Measurements from ENCODE around the gene CHORDC1.
"Not testable (repeated sequence)": the region's sequence is repeated elsewhere in the genome, so short reads cannot be mapped to it uniquely, and the experiment has no call there.

The CHORDC1 gene

GRCh38 chr11:90208857-90209256 is 14.0 kb downstream of the CHORDC1 start:
- TF ChIP-seq TAF1 (IDR thresholded peaks at IDR 0.05; ENCODE audit: borderline replicate concordance, low read depth, low read length) (no peak), POLR2AphosphoS5 (IDR thresholded peaks at IDR 0.05; ENCODE audit: low read depth, low read length) (no peak), POLR2A (IDR thresholded peaks at IDR 0.05; ENCODE audit: low read depth, low read length) (no peak)
- no peak for FAIRE-seq
- DNase-seq (ENCODE audit: insufficient read length) = no peak

GRCh38 chr11:90207992-90208391 is 14.9 kb downstream of the CHORDC1 start:
- not testable (repeated sequence) for FAIRE-seq; DNase-seq (ENCODE audit: insufficient read length)

- DNase-seq (ENCODE audit: insufficient read length) = no peak
- peak; percentile 73 for FAIRE-seq
These were observed 17.8 kb downstream of the CHORDC1 start for GRCh38 chr11:90204832-90205646.

GRCh38 chr11:90204407-90204806 is 18.4 kb downstream of the CHORDC1 start:
- FAIRE-seq (no peak), DNase-seq (ENCODE audit: insufficient read length) (no peak)
- TF ChIP-seq POLR2AphosphoS5 (IDR thresholded peaks at IDR 0.05; ENCODE audit: low read depth, low read length) (no peak), TAF1 (IDR thresholded peaks at IDR 0.05; ENCODE audit: borderline replicate concordance, low read depth, low read length) (no peak), POLR2A (IDR thresholded peaks at IDR 0.05; ENCODE audit: low read depth, low read length) (no peak)

More at GRCh38 chr11:90204832-90205646, 17.8 kb downstream of the CHORDC1 start:
- TF ChIP-seq TAF1 (IDR thresholded peaks at IDR 0.05; ENCODE audit: borderline replicate concordance, low read depth, low read length) (no peak), POLR2AphosphoS5 (IDR thresholded peaks at IDR 0.05; ENCODE audit: low read depth, low read length) (no peak), POLR2A (IDR thresholded peaks at IDR 0.05; ENCODE audit: low read depth, low read length) (no peak)

GRCh38 chr11:90202342-90202741 is 20.5 kb downstream of the CHORDC1 start:
- FAIRE-seq = no peak
- TF ChIP-seq TAF1 (IDR thresholded peaks at IDR 0.05; ENCODE audit: borderline replicate concordance, low read depth, low read length) = no peak
- no peak for TF ChIP-seq POLR2AphosphoS5 (IDR thresholded peaks at IDR 0.05; ENCODE audit: low read depth, low read length)
- TF ChIP-seq POLR2A (IDR thresholded peaks at IDR 0.05; ENCODE audit: low read depth, low read length) = no peak

GRCh38 chr11:90197377-90197776 is 25.5 kb downstream of the CHORDC1 start:
- FAIRE-seq (no peak), DNase-seq (ENCODE audit: insufficient read length) (no peak)
- no peak for TF ChIP-seq POLR2A (IDR thresholded peaks at IDR 0.05; ENCODE audit: low read depth, low read length)
- no peak for TF ChIP-seq POLR2AphosphoS5 (IDR thresholded peaks at IDR 0.05; ENCODE audit: low read depth, low read length)
- TF ChIP-seq TAF1 (IDR thresholded peaks at IDR 0.05; ENCODE audit: borderline replicate concordance, low read depth, low read length) = no peak

More at GRCh38 chr11:90202342-90202741, 20.5 kb downstream of the CHORDC1 start:
- DNase-seq (ENCODE audit: insufficient read length) = no peak

GRCh38 chr11:90192869-90193582 is 29.8 kb downstream of the CHORDC1 start:
- no peak for TF ChIP-seq POLR2AphosphoS5 (IDR thresholded peaks at IDR 0.05; ENCODE audit: low read depth, low read length)
- no peak for TF ChIP-seq TAF1 (IDR thresholded peaks at IDR 0.05; ENCODE audit: borderline replicate concordance, low read depth, low read length)
- TF ChIP-seq POLR2A (IDR thresholded peaks at IDR 0.05; ENCODE audit: low read depth, low read length) = no peak
- no peak for FAIRE-seq
- no peak for DNase-seq (ENCODE audit: insufficient read length)

GRCh38 chr11:90189011-90189410 is 33.8 kb downstream of the CHORDC1 start:
- DNase-seq (ENCODE audit: insufficient read length) (no peak), FAIRE-seq (no peak)
- TF ChIP-seq POLR2A (IDR thresholded peaks at IDR 0.05; ENCODE audit: low read depth, low read length) (no peak), POLR2AphosphoS5 (IDR thresholded peaks at IDR 0.05; ENCODE audit: low read depth, low read length) (no peak), TAF1 (IDR thresholded peaks at IDR 0.05; ENCODE audit: borderline replicate concordance, low read depth, low read length) (no peak)

- FAIRE-seq = no peak
- no peak for DNase-seq (ENCODE audit: insufficient read length)
- TF ChIP-seq POLR2AphosphoS5 (IDR thresholded peaks at IDR 0.05; ENCODE audit: low read depth, low read length) (no peak), TAF1 (IDR thresholded peaks at IDR 0.05; ENCODE audit: borderline replicate concordance, low read depth, low read length) (no peak), POLR2A (IDR thresholded peaks at IDR 0.05; ENCODE audit: low read depth, low read length) (no peak)
These were observed 35.0 kb downstream of the CHORDC1 start for GRCh38 chr11:90187839-90188238.

GRCh38 chr11:90179923-90180322 is 42.9 kb downstream of the CHORDC1 start:
- TF ChIP-seq POLR2AphosphoS5 (IDR thresholded peaks at IDR 0.05; ENCODE audit: low read depth, low read length) = no peak
- no peak for TF ChIP-seq TAF1 (IDR thresholded peaks at IDR 0.05; ENCODE audit: borderline replicate concordance, low read depth, low read length)
- TF ChIP-seq POLR2A (IDR thresholded peaks at IDR 0.05; ENCODE audit: low read depth, low read length) = no peak
- DNase-seq (ENCODE audit: insufficient read length) (no peak), FAIRE-seq (no peak)

- no peak for FAIRE-seq
- DNase-seq (ENCODE audit: insufficient read length) = no peak
- no peak for TF ChIP-seq TAF1 (IDR thresholded peaks at IDR 0.05; ENCODE audit: borderline replicate concordance, low read depth, low read length)
- no peak for TF ChIP-seq POLR2A (IDR thresholded peaks at IDR 0.05; ENCODE audit: low read depth, low read length)
- no peak for TF ChIP-seq POLR2AphosphoS5 (IDR thresholded peaks at IDR 0.05; ENCODE audit: low read depth, low read length)
These were observed 44.1 kb downstream of the CHORDC1 start for GRCh38 chr11:90178751-90179150.

- FAIRE-seq = no peak
- DNase-seq (ENCODE audit: insufficient read length) = no peak
- TF ChIP-seq POLR2AphosphoS5 (IDR thresholded peaks at IDR 0.05; ENCODE audit: low read depth, low read length) (no peak), POLR2A (IDR thresholded peaks at IDR 0.05; ENCODE audit: low read depth, low read length) (no peak), TAF1 (IDR thresholded peaks at IDR 0.05; ENCODE audit: borderline replicate concordance, low read depth, low read length) (no peak)
These were observed 46.8 kb downstream of the CHORDC1 start for GRCh38 chr11:90176069-90176468.
